Lower leg skin (tissue), 3 donors: Measurements from ENCODE around the gene TMC8.

Experiments used
- POLR2A ChIP-seq, 2 donors: fragments of 450-650 bp; IDR thresholded peaks; one replicate each; pipeline ENCODE4 v1.6.1; 2016 to 2017; ENCODE audit warnings: antibody characterized with exemption in 2 of 2, mild to moderate bottlenecking in 1 of 2, moderate library complexity in 1 of 2
- TF ChIP-seq, protein P1 (sequence below), 3 donors: fragments of 450-650 bp; IDR thresholded peaks; one replicate each; pipeline ENCODE4 v1.5.1; 2016; ENCODE audit warnings: antibody characterized with exemption in 3 of 3, mild to moderate bottlenecking in 3 of 3, moderate library complexity in 2 of 3

DNA sequence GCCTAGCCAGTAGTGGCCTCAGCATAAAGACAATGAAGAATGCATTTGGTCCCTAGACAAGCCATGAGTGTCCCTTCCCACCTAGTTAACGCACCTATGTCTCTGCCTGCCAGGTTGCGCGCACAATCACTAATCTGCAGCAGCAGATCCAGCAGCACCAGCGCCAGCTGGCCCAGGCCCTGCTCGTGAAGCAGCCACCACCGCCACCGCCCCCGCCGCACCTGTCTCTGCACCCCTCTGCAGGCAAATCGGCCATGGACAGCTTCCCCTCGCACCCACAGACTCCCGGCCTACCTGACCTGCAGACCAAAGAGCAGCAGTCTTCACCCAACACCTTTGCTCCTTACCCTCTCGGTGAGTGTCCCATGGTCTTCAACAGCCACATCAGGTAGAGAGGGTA lies 43.8 kb upstream of the TMC8 start:
- no peak for TF ChIP-seq POLR2A (IDR thresholded peaks at IDR 0.05)
- TF ChIP-seq, protein P1, sequence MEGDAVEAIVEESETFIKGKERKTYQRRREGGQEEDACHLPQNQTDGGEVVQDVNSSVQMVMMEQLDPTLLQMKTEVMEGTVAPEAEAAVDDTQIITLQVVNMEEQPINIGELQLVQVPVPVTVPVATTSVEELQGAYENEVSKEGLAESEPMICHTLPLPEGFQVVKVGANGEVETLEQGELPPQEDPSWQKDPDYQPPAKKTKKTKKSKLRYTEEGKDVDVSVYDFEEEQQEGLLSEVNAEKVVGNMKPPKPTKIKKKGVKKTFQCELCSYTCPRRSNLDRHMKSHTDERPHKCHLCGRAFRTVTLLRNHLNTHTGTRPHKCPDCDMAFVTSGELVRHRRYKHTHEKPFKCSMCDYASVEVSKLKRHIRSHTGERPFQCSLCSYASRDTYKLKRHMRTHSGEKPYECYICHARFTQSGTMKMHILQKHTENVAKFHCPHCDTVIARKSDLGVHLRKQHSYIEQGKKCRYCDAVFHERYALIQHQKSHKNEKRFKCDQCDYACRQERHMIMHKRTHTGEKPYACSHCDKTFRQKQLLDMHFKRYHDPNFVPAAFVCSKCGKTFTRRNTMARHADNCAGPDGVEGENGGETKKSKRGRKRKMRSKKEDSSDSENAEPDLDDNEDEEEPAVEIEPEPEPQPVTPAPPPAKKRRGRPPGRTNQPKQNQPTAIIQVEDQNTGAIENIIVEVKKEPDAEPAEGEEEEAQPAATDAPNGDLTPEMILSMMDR (IDR thresholded peaks at IDR 0.05) = no peak
